Activated CD8-positive, alpha-beta T cell treated with anti-CD3 and anti-CD28 coated beads for 36 hours (primary cell): ENCODE results near the gene CRYBA2. TPM values are rescaled to one million over a fixed set of nuclear protein-coding genes. Genes with fewer than 3 reads are reported as not detected.

Experiments used
- ATAC-seq: fragments of 200-7000 bp; cut with Tn5 transposase; one replicate; pipeline ENCODE4 v1.10.0; 2021; ENCODE audit warnings: mild to moderate bottlenecking, moderate library complexity
- CTCF ChIA-PET: fragments of 350-600 bp; sonication (Branson Sonifier 250); formaldehyde crosslinking; loops from one replicate; lab custom pipeline; 2021; ENCODE audit warnings: antibody characterized with exemption; lab: Charles Lee
- POLR2A ChIA-PET: fragments of 350-600 bp; sonication (Branson Sonifier 250); formaldehyde crosslinking; loops from one replicate; lab custom pipeline; 2021; ENCODE audit warnings: antibody characterized with exemption; lab: Charles Lee
- DNase-seq: peaks from one replicate; pipeline ENCODE4 v3.0.0-alpha.2; 2020
- H3K27ac Mint-ChIP-seq: one replicate; pipeline ENCODE4 v1.8.0; 2021; ENCODE audit warnings: mild to moderate bottlenecking, mixed read lengths
- H3K27me3 Mint-ChIP-seq: one replicate; pipeline ENCODE4 v1.8.0; 2021; ENCODE audit warnings: mixed read lengths
- H3K36me3 Mint-ChIP-seq: one replicate; pipeline ENCODE4 v1.8.0; 2021; ENCODE audit warnings: low read depth, mixed read lengths
- H3K4me1 Mint-ChIP-seq: one replicate; pipeline ENCODE4 v1.8.0; 2021; ENCODE audit warnings: low read depth, mixed read lengths
- H3K4me3 Mint-ChIP-seq: one replicate; pipeline ENCODE4 v1.8.0; 2021; ENCODE audit warnings: mild to moderate bottlenecking, moderate library complexity, mixed read lengths
- H3K9me3 Mint-ChIP-seq: one replicate; pipeline ENCODE4 v1.8.0; 2021; ENCODE audit warnings: mixed read lengths
- intact Hi-C: fragments of 100-400 bp; cut with micrococcal nuclease; formaldehyde crosslinking; loops from one replicate; pipeline ENCODE4 v1.10.0; 2022
- total RNA-seq, 2 experiments: library from RNA; stranded (reverse); gene quantifications; one replicate each; pipeline ENCODE4 v1.2.3, GENCODE V29; 2021
- TF ChIP-seq, protein P1 (sequence below): fragments of 200-600 bp; IDR thresholded peaks from one replicate; pipeline ENCODE4 v1.8.0; 2022; ENCODE audit warnings: antibody characterized with exemption, mild to moderate bottlenecking

The CRYBA2 gene
- total RNA-seq, 2 experiments from 2014 or later: not detected

DNA sequence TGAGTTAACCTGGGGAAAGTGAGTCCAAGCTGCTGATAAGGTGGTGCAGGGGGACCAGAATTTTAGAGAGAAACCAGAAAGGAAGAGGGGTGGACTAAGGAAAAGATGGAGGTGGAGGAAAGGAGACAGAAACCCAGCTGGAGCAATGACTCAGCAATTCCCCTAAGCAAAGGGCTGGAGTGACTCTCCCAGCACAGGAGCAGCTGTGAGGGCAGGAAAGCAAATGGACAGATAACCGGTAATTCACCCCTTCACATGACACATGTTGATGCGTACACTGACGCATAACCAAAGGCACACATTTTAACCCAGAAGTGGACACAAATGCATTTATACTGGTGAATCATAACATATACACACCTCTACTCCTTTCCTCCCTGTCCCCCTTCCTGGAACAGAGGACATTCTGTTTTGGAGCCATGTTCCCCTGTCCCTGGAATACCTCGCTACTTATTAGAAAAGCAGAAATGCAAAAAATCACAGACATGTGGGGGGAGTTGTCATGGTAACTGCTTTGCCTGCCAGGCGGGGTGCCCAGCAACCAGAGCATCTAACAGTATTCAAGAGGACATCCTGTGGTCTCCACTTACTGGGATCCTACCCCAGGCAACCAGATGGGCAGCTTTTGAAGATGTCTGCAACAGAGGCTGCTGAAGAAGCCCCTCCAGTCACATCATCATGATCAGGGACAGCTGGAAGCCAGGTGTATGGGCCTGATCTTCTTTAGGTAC, 29.0 kb downstream of the CRYBA2 start:
- intact Hi-C loops: no loop called here
- Mint-ChIP-seq H3K9me3 (no peaks in the 10 kb centered on the region), H3K36me3 (peaks cover 2% of the 10 kb centered on the region), H3K27ac (no peak overlapping the region), H3K4me3 (no peak overlapping the region), H3K27me3 (peaks cover 63% of the 10 kb centered on the region), H3K4me1 (peaks cover 13% of the 10 kb centered on the region)
- DNase-seq: no peak
- TF ChIP-seq, protein P1, sequence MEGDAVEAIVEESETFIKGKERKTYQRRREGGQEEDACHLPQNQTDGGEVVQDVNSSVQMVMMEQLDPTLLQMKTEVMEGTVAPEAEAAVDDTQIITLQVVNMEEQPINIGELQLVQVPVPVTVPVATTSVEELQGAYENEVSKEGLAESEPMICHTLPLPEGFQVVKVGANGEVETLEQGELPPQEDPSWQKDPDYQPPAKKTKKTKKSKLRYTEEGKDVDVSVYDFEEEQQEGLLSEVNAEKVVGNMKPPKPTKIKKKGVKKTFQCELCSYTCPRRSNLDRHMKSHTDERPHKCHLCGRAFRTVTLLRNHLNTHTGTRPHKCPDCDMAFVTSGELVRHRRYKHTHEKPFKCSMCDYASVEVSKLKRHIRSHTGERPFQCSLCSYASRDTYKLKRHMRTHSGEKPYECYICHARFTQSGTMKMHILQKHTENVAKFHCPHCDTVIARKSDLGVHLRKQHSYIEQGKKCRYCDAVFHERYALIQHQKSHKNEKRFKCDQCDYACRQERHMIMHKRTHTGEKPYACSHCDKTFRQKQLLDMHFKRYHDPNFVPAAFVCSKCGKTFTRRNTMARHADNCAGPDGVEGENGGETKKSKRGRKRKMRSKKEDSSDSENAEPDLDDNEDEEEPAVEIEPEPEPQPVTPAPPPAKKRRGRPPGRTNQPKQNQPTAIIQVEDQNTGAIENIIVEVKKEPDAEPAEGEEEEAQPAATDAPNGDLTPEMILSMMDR: no peak
- no peak for ATAC-seq
- CTCF ChIA-PET: interaction anchor here (0.9 to 1.1 kb wide), 3 partner anchors 16 to 46 kb away, joined by 3 read pairs; no protein-coding TSS in a partner anchor
- POLR2A ChIA-PET: no interaction called here

DNA sequence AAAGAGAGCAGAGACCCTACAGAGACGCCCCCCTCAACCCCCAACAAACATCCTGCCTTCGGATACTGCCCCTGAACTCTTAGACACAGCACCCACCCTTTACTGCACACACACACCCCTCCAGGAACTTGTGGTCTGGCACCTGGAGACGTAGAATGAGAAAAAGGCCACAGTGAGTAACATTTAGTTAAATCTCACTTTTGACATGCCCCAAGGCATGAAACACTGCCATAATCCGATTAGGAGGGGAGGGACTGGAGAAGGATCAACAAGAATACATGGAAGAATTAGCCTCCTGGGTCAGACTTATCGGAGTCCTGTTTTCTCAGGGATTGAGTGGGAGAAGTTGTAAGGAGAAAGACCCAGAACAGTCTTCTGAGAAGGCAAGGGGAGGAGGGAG, 29.6 kb downstream of the CRYBA2 start:
- no peak for DNase-seq
- H3K9me3 Mint-ChIP-seq: no peaks in the 10 kb centered on the region
- POLR2A ChIA-PET: no interaction called here
- H3K4me3 Mint-ChIP-seq: no peak overlapping the region
- peaks cover 17% of the 10 kb centered on the region for H3K4me1 Mint-ChIP-seq
- TF ChIP-seq, protein P1: no peak
- intact Hi-C loops: no loop called here
- no peak overlapping the region for H3K27ac Mint-ChIP-seq
- H3K36me3 Mint-ChIP-seq: peaks cover 2% of the 10 kb centered on the region
- H3K27me3 Mint-ChIP-seq: peaks cover 69% of the 10 kb centered on the region
- ATAC-seq: no peak
- CTCF ChIA-PET: interaction anchor here (0.9 to 2.3 kb wide), 3 partner anchors 16 to 39 kb away, joined by 3 to 5 read pairs (median 3); no protein-coding TSS in a partner anchor

DNA sequence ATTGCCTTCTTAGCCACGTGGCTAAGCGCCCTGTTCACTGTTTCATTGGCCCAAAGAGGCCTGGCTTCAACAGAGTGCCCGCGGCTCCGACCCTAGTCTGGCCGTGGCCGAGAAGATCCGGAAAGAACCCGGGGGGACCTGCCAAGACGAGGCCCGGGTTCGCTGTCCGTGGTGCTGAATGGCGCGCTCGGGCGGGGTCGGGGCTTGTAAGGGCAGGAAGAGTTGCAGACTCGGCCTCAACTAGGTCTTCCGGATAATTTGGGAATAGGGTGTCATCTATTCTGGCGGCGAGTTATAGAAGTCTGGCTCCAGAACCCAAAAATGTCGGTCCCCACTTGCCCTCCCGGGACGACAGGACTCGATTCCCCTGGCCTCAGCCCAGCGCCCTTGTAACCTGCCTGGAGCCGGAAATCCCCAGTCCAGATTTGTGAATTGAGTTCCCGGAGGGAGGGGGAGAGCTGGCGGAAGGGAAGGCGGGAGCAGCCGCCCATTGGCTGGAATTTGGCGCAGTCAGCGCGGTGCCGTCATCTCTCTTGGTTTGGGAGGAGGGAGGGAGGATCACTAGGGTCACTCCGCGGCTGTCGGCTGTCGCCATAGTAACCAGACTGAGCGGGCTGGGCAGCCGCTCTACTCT, 30.2 kb downstream of the CRYBA2 start:
- TF ChIP-seq, protein P1: no peak
- intact Hi-C loops: no loop called here
- Mint-ChIP-seq H3K9me3 (no peaks in the 10 kb centered on the region), H3K27ac (no peak overlapping the region), H3K4me1 (peaks cover 17% of the 10 kb centered on the region), H3K27me3 (peaks cover 71% of the 10 kb centered on the region), H3K36me3 (peaks cover 2% of the 10 kb centered on the region), H3K4me3 (no peak overlapping the region)
- peak; percentile 73 for DNase-seq
- CTCF ChIA-PET: interaction anchor here (0.9 to 2.3 kb wide), 4 partner anchors 17 to 39 kb away, joined by 3 to 5 read pairs (median 4); no protein-coding TSS in a partner anchor
- ATAC-seq: no peak
- POLR2A ChIA-PET: no interaction called here

DNA sequence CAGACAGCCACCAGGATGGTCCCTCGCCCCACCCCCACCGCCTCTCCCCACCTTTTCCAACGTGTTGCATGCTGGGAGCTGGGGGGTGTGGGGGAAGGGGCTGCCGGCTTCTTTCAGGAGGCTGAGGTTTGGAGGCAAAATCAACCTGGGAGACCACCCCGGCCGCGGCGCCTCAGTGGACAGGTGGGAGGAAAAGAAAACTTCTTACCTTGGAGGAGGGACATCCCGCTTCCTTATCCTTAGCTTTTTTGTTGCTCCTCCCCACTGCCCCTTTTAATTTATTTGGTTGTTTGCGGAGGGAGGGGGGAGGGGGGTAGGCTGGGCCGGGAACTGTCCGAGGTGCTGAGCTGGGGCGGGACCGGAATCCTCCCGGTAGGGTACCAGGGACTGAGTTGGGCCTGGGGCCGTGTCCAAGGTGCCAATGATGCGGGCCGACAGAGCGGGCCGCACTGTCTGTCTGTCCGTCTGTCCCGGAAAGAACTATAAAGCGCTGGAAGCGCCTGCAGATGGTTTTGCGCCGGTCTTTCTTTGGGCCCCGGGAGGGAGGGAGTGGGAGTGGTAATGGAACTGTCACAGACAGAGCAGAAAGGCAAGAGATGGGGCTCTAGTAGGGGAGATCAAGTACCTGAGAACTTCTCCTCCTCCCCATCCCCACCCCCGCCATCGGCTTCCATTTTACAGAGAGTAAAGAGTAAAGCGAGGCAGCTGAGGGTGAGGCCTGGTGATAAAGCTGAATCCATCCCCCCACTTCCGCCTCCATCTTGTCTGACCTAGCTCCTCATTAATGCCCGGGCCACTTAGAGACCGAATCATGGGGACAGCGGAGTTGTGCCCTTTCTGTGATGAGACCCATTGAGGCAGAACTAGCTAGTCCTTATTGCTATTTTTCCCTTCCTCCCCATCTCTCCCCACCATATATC, 31.3 kb downstream of the CRYBA2 start:
- Mint-ChIP-seq H3K4me1 (peaks cover 17% of the 10 kb centered on the region), H3K9me3 (no peaks in the 10 kb centered on the region), H3K27ac (no peak overlapping the region), H3K27me3 (peaks cover 78% of the 10 kb centered on the region), H3K4me3 (no peak overlapping the region), H3K36me3 (peaks cover 2% of the 10 kb centered on the region)
- ChIA-PET CTCF (interaction anchor here (1.0 to 2.3 kb wide), 3 partner anchors 18 to 85 kb away, joined by 4 to 5 read pairs (median 4); no protein-coding TSS in a partner anchor), POLR2A (no interaction called here)
- no peak for DNase-seq
- TF ChIP-seq, protein P1: no peak
- intact Hi-C loops: no loop called here
- no peak for ATAC-seq
